ENCODE data around the gene REPS1. TPM values are rescaled to one million over a fixed set of nuclear protein-coding genes. Genes with fewer than 3 reads are reported as not detected.
A peak's percentile ranks its signal among the peaks of the same experiment; 100 is the strongest.
"Not testable (repeated sequence)": the region's sequence is repeated elsewhere in the genome, so short reads cannot be mapped to it uniquely, and the experiment has no call there.

The REPS1 gene
- total RNA-seq, 1 experiment from 2014 or later = 66.7 TPM

GRCh38 chr6:139014945-139015344, 26.9 kb upstream of the REPS1 start:
- H3K27ac ChIP-seq = no peak overlapping the region
- H3K4me3 ChIP-seq = no peak overlapping the region
- H3K4me1 ChIP-seq = no peaks in the 10 kb centered on the region
- no peaks in the 10 kb centered on the region for H3K36me3 ChIP-seq
- no peaks in the 10 kb centered on the region for H3K9me3 ChIP-seq (replicated peaks)
- H3K27me3 ChIP-seq = no peaks in the 10 kb centered on the region
- no peak for DNase-seq

GRCh38 chr6:139013185-139013800, 25.2 kb upstream of the REPS1 start:
- Histone ChIP-seq H3K9me3 (replicated peaks) (no peaks in the 10 kb centered on the region), H3K4me3 (no peak overlapping the region), H3K27ac (no peak overlapping the region), H3K4me1 (no peaks in the 10 kb centered on the region), H3K36me3 (no peaks in the 10 kb centered on the region), H3K27me3 (no peaks in the 10 kb centered on the region)
- no peak for DNase-seq

- no peak overlapping the region for H3K27ac ChIP-seq
- H3K36me3 ChIP-seq = no peaks in the 10 kb centered on the region
- no peaks in the 10 kb centered on the region for H3K9me3 ChIP-seq (replicated peaks)
- H3K4me1 ChIP-seq = no peaks in the 10 kb centered on the region
- no peak for DNase-seq
- no peaks in the 10 kb centered on the region for H3K27me3 ChIP-seq
- no peak overlapping the region for H3K4me3 ChIP-seq
These were observed 23.9 kb upstream of the REPS1 start for GRCh38 chr6:139011980-139012379.

- DNase-seq = no peak
- Histone ChIP-seq H3K27me3 (no peaks in the 10 kb centered on the region), H3K9me3 (replicated peaks) (no peaks in the 10 kb centered on the region), H3K36me3 (no peaks in the 10 kb centered on the region), H3K27ac (no peak overlapping the region), H3K4me1 (no peaks in the 10 kb centered on the region), H3K4me3 (no peak overlapping the region)
These were observed 22.6 kb upstream of the REPS1 start for GRCh38 chr6:139010674-139011073.

- Histone ChIP-seq H3K27ac (no peak overlapping the region), H3K27me3 (no peaks in the 10 kb centered on the region), H3K36me3 (no peaks in the 10 kb centered on the region), H3K9me3 (replicated peaks) (no peaks in the 10 kb centered on the region), H3K4me3 (no peak overlapping the region), H3K4me1 (no peaks in the 10 kb centered on the region)
- no peak for DNase-seq
These were observed 20.1 kb upstream of the REPS1 start for GRCh38 chr6:139008117-139008516.

- no peak overlapping the region for H3K4me3 ChIP-seq
- DNase-seq = no peak
- no peaks in the 10 kb centered on the region for H3K9me3 ChIP-seq (replicated peaks)
These were observed 19.4 kb upstream of the REPS1 start for GRCh38 chr6:139007428-139007827.

GRCh38 chr6:139006477-139006876, 18.4 kb upstream of the REPS1 start:
- Histone ChIP-seq H3K4me3 (no peak overlapping the region), H3K27me3 (no peaks in the 10 kb centered on the region), H3K4me1 (no peaks in the 10 kb centered on the region), H3K9me3 (replicated peaks) (no peaks in the 10 kb centered on the region), H3K27ac (no peak overlapping the region), H3K36me3 (no peaks in the 10 kb centered on the region)
- DNase-seq = no peak

More at GRCh38 chr6:139007428-139007827, 19.4 kb upstream of the REPS1 start:
- Histone ChIP-seq H3K4me1 (no peaks in the 10 kb centered on the region), H3K27ac (no peak overlapping the region), H3K36me3 (no peaks in the 10 kb centered on the region), H3K27me3 (no peaks in the 10 kb centered on the region)

- Histone ChIP-seq H3K9me3 (replicated peaks) (no peaks in the 10 kb centered on the region), H3K4me1 (no peaks in the 10 kb centered on the region), H3K36me3 (no peaks in the 10 kb centered on the region), H3K27ac (no peak overlapping the region), H3K4me3 (no peak overlapping the region), H3K27me3 (no peaks in the 10 kb centered on the region)
- no peak for DNase-seq
These were observed 15.7 kb upstream of the REPS1 start for GRCh38 chr6:139003751-139004150.

GRCh38 chr6:138999949-139000725, 12.1 kb upstream of the REPS1 start:
- H3K4me3 ChIP-seq = no peak overlapping the region
- no peak overlapping the region for H3K27ac ChIP-seq
- no peaks in the 10 kb centered on the region for H3K27me3 ChIP-seq
- DNase-seq = peak; percentile 13 to 16
- no peaks in the 10 kb centered on the region for H3K36me3 ChIP-seq
- H3K4me1 ChIP-seq = no peaks in the 10 kb centered on the region
- no peaks in the 10 kb centered on the region for H3K9me3 ChIP-seq (replicated peaks)

- H3K4me3 ChIP-seq = no peak overlapping the region
- no peaks in the 10 kb centered on the region for H3K9me3 ChIP-seq (replicated peaks)
- H3K4me1 ChIP-seq = no peaks in the 10 kb centered on the region
- no peaks in the 10 kb centered on the region for H3K36me3 ChIP-seq
- no peak for DNase-seq
- no peaks in the 10 kb centered on the region for H3K27me3 ChIP-seq
- no peak overlapping the region for H3K27ac ChIP-seq
These were observed 9.1 kb upstream of the REPS1 start for GRCh38 chr6:138997136-138997535.

GRCh38 chr6:138996524-138996923, 8.5 kb upstream of the REPS1 start:
- Histone ChIP-seq H3K36me3 (no peaks in the 10 kb centered on the region), H3K4me1 (no peaks in the 10 kb centered on the region), H3K27ac (no peak overlapping the region), H3K27me3 (no peaks in the 10 kb centered on the region), H3K4me3 (no peak overlapping the region), H3K9me3 (replicated peaks) (no peaks in the 10 kb centered on the region)
- no peak for DNase-seq

GRCh38 chr6:138993410-138993809, 5.4 kb upstream of the REPS1 start:
- H3K4me3 ChIP-seq; H3K4me1 ChIP-seq; H3K9me3 ChIP-seq (replicated peaks); H3K36me3 ChIP-seq; H3K27ac ChIP-seq; DNase-seq; H3K27me3 ChIP-seq: not testable (repeated sequence)

- H3K27ac ChIP-seq; DNase-seq; H3K27me3 ChIP-seq; H3K4me3 ChIP-seq; H3K36me3 ChIP-seq; H3K9me3 ChIP-seq (replicated peaks); H3K4me1 ChIP-seq: not testable (repeated sequence)
These were observed 4.9 kb upstream of the REPS1 start for GRCh38 chr6:138992965-138993364.

- no peaks in the 10 kb centered on the region for H3K9me3 ChIP-seq (replicated peaks)
- no peaks in the 10 kb centered on the region for H3K36me3 ChIP-seq
- no peaks in the 10 kb centered on the region for H3K27me3 ChIP-seq
- DNase-seq = no peak
- H3K27ac ChIP-seq = no peak overlapping the region
- H3K4me3 ChIP-seq = no peak overlapping the region
- H3K4me1 ChIP-seq = no peaks in the 10 kb centered on the region
These were observed 3.2 kb upstream of the REPS1 start for GRCh38 chr6:138991206-138991605.

GRCh38 chr6:138989098-138989983, 1.3 kb upstream of the REPS1 start:
- Histone ChIP-seq H3K4me1 (no peaks in the 10 kb centered on the region; the same call in 1 of the 2 replicates), H3K9me3 (replicated peaks) (no peaks in the 10 kb centered on the region), H3K4me3 (no peak overlapping the region; the same call in 1 of the 2 replicates), H3K27ac (no peak overlapping the region), H3K36me3 (peaks cover 4% of the 10 kb centered on the region; the same call in 1 of the 2 replicates), H3K27me3 (no peaks in the 10 kb centered on the region)
- DNase-seq = peak; percentile 16 to 57
